ENCODE data around the gene KDF1. TPM values are rescaled to one million over a fixed set of nuclear protein-coding genes. Genes with fewer than 3 reads are reported as not detected.
A peak's percentile ranks its signal among the peaks of the same experiment; 100 is the strongest.

Gene KDF1
- total and polyA plus RNA-seq, 2 of the 13 experiments (the other 11 are each of a cell fraction or from before 2014, with no cell fraction given) = 1.9 to 4.9 TPM

- TF ChIP-seq HINFP (CRISPR knock-in tag; IDR thresholded peaks at IDR 0.05; ENCODE audit: low read depth) = no peak
- no peak for TF ChIP-seq YEATS2 (CRISPR knock-in tag; IDR thresholded peaks at IDR 0.05; ENCODE audit: borderline replicate concordance)
- TF ChIP-seq, protein P1, sequence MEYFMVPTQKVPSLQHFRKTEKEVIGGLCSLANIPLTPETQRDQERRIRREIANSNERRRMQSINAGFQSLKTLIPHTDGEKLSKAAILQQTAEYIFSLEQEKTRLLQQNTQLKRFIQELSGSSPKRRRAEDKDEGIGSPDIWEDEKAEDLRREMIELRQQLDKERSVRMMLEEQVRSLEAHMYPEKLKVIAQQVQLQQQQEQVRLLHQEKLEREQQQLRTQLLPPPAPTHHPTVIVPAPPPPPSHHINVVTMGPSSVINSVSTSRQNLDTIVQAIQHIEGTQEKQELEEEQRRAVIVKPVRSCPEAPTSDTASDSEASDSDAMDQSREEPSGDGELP (IDR thresholded peaks at IDR 0.05; ENCODE audit: borderline replicate concordance, low read depth) = peak; percentile 42; the same call in 1 of the 2 replicates
- peak; percentile 88 for TF ChIP-seq RXRB (CRISPR knock-in tag; IDR thresholded peaks at IDR 0.05; ENCODE audit: borderline replicate concordance)
- peak; percentile 74; the same call in 1 of the 2 replicates for TF ChIP-seq ZNF292 (CRISPR knock-in tag; IDR thresholded peaks at IDR 0.05; ENCODE audit: borderline replicate concordance, low read depth)
- TF ChIP-seq ZNF557 (CRISPR knock-in tag; IDR thresholded peaks at IDR 0.05) = no peak
- TF ChIP-seq ZNF44 (CRISPR knock-in tag; IDR thresholded peaks at IDR 0.05) = 0 out of 2 replicates have a peak, but pooled peaks have one; percentile 20
- TF ChIP-seq ZNF75D (CRISPR knock-in tag; IDR thresholded peaks at IDR 0.05; ENCODE audit: borderline replicate concordance) = no peak
- TF ChIP-seq HMGA1 (CRISPR knock-in tag; conservative IDR thresholded peaks at IDR 0.05) = no peak
- TF ChIP-seq ZNF30 (CRISPR knock-in tag; IDR thresholded peaks at IDR 0.05) = no peak
- TF ChIP-seq, protein P2, sequence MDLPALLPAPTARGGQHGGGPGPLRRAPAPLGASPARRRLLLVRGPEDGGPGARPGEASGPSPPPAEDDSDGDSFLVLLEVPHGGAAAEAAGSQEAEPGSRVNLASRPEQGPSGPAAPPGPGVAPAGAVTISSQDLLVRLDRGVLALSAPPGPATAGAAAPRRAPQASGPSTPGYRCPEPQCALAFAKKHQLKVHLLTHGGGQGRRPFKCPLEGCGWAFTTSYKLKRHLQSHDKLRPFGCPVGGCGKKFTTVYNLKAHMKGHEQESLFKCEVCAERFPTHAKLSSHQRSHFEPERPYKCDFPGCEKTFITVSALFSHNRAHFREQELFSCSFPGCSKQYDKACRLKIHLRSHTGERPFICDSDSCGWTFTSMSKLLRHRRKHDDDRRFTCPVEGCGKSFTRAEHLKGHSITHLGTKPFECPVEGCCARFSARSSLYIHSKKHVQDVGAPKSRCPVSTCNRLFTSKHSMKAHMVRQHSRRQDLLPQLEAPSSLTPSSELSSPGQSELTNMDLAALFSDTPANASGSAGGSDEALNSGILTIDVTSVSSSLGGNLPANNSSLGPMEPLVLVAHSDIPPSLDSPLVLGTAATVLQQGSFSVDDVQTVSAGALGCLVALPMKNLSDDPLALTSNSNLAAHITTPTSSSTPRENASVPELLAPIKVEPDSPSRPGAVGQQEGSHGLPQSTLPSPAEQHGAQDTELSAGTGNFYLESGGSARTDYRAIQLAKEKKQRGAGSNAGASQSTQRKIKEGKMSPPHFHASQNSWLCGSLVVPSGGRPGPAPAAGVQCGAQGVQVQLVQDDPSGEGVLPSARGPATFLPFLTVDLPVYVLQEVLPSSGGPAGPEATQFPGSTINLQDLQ (CRISPR knock-in tag; IDR thresholded peaks at IDR 0.05) = no peak
- TF ChIP-seq ZNF672 (CRISPR knock-in tag; IDR thresholded peaks at IDR 0.05) = no peak
- TF ChIP-seq, protein P3, sequence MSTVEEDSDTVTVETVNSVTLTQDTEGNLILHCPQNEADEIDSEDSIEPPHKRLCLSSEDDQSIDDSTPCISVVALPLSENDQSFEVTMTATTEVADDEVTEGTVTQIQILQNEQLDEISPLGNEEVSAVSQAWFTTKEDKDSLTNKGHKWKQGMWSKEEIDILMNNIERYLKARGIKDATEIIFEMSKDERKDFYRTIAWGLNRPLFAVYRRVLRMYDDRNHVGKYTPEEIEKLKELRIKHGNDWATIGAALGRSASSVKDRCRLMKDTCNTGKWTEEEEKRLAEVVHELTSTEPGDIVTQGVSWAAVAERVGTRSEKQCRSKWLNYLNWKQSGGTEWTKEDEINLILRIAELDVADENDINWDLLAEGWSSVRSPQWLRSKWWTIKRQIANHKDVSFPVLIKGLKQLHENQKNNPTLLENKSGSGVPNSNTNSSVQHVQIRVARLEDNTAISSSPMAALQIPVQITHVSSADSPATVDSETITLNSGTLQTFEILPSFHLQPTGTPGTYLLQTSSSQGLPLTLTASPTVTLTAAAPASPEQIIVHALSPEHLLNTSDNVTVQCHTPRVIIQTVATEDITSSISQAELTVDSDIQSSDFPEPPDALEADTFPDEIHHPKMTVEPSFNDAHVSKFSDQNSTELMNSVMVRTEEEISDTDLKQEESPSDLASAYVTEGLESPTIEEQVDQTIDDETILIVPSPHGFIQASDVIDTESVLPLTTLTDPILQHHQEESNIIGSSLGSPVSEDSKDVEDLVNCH (CRISPR knock-in tag; IDR thresholded peaks at IDR 0.05) = no peak
- no peak for TF ChIP-seq ZNF296 (CRISPR knock-in tag; conservative IDR thresholded peaks at IDR 0.05)
- 0 out of 2 replicates have a peak, but pooled peaks have one; percentile 25 for TF ChIP-seq NFATC3 (CRISPR knock-in tag; IDR thresholded peaks at IDR 0.05)
- no peak for TF ChIP-seq ZFP1 (CRISPR knock-in tag; IDR thresholded peaks at IDR 0.05)
- TF ChIP-seq TCF12 (IDR thresholded peaks at IDR 0.05) = no peak
- TF ChIP-seq TCF12 (CRISPR knock-in tag; IDR thresholded peaks at IDR 0.05) = no peak
- TF ChIP-seq CEBPG (CRISPR knock-in tag; IDR thresholded peaks at IDR 0.05) = no peak
Measured at GRCh38 chr1:26991310-26992116, 31.2 kb upstream of the KDF1 start (continued).
